GM23248 (cell line): ENCODE data around the gene FRMD5. TPM values are rescaled to one million over a fixed set of nuclear protein-coding genes. Genes with fewer than 3 reads are reported as not detected.
A peak's percentile ranks its signal among the peaks of the same experiment; 100 is the strongest.

Experiments used
- DNase-seq: peaks from one replicate; pipeline ENCODE4 v3.0.0-alpha.2; 2015
- H2AFZ ChIP-seq: fragments of 200-600 bp; sonication (generic); 2 replicates; pipeline ENCODE4 v1.6.1; 2016; ENCODE audit warnings: antibody characterized with exemption
- H3F3A ChIP-seq: fragments of 200-600 bp; sonication (generic); 2 replicates; pipeline ENCODE4 v1.6.1; 2016; ENCODE audit warnings: mild to moderate bottlenecking, antibody characterized with exemption, mixed run types; ENCODE audit not compliant: insufficient read depth
- H3K27ac ChIP-seq: fragments of 200-600 bp; sonication (generic); 2 replicates; pipeline ENCODE4 v1.5.1; 2016; ENCODE audit warnings: mild to moderate bottlenecking
- H3K27me3 ChIP-seq: fragments of 200-600 bp; sonication (generic); replicated peaks from 2 replicates; pipeline ENCODE4 v1.6.1; 2016; ENCODE audit warnings: mild to moderate bottlenecking; ENCODE audit not compliant: insufficient read depth
- H3K36me3 ChIP-seq: fragments of 200-600 bp; sonication (generic); 2 replicates; pipeline ENCODE4 v1.6.1; 2016; ENCODE audit warnings: low read depth, mild to moderate bottlenecking
- H3K4me1 ChIP-seq: fragments of 200-600 bp; sonication (generic); 2 replicates; pipeline ENCODE4 v1.6.1; 2016; ENCODE audit warnings: mild to moderate bottlenecking; ENCODE audit not compliant: insufficient read depth
- H3K4me2 ChIP-seq: fragments of 200-600 bp; sonication (generic); one replicate; pipeline ENCODE4 v1.6.1; 2016; ENCODE audit warnings: mild to moderate bottlenecking; ENCODE audit not compliant: unreplicated experiment
- H3K4me3 ChIP-seq: fragments of 200-600 bp; sonication (generic); 2 replicates; pipeline ENCODE4 v1.5.1; 2016; ENCODE audit warnings: mild to moderate bottlenecking
- H3K79me2 ChIP-seq: fragments of 200-600 bp; sonication (generic); 2 replicates; pipeline ENCODE4 v1.6.1; 2016; ENCODE audit warnings: mild to moderate bottlenecking; ENCODE audit not compliant: insufficient read depth
- H3K9ac ChIP-seq: fragments of 200-600 bp; sonication (generic); 2 replicates; pipeline ENCODE4 v1.6.1; 2016; ENCODE audit warnings: mild to moderate bottlenecking
- H3K9me2 ChIP-seq: fragments of 200-600 bp; sonication (generic); 2 replicates; pipeline ENCODE4 v1.6.1; 2016; ENCODE audit warnings: mixed run types, mild to moderate bottlenecking, moderate library complexity; ENCODE audit not compliant: insufficient read depth
- H3K9me3 ChIP-seq: fragments of 200-600 bp; sonication (generic); one replicate; pipeline ENCODE4 v1.6.1; 2017; ENCODE audit warnings: low read depth
- H4K20me1 ChIP-seq: fragments of 200-600 bp; sonication (generic); 2 replicates; pipeline ENCODE4 v1.6.0; 2016; ENCODE audit not compliant: insufficient read depth
- EZH2 ChIP-seq: fragments of 200-600 bp; sonication (generic); IDR thresholded peaks from 2 replicates; pipeline ENCODE4 v1.6.1; 2018; ENCODE audit warnings: antibody characterized with exemption, mild to moderate bottlenecking; ENCODE audit not compliant: insufficient read depth, poor library complexity, severe bottlenecking
- EZH2phosphoT487 ChIP-seq: fragments of 200-600 bp; sonication (generic); IDR thresholded peaks from 2 replicates; pipeline ENCODE4 v1.6.1; 2018; ENCODE audit warnings: antibody characterized with exemption, moderate library complexity, mild to moderate bottlenecking, low read depth; ENCODE audit not compliant: insufficient read depth
- WGBS, 2 experiments: methylation state at CpG; one replicate each; pipeline ENCODE4 v1.1.6; 2015 to 2017; ENCODE audit warnings: low lambda C conversion rate in 2 of 2, low coverage in 1 of 2; ENCODE audit errors: missing lambda C conversion rate in 2 of 2; 5-methylcytosine and 5-hydroxymethylcytosine counted together
- in situ Hi-C: fragments of 300-500 bp; cut with MboI; formaldehyde crosslinking; loops from 2 replicates; pipeline ENCODE4 v1.15.0; 2020
- polyA plus RNA-seq: library from polyadenylated mRNA; unstranded; fragments of >200 nt; fragmentation: Nextera tagmentation; extraction: Ambion mirVana; gene quantifications from 2 replicates; pipeline ENCODE4 v1.2.1, GENCODE V29; 2016
- total RNA-seq: library from RNA; depleted of rRNA; stranded (reverse); fragments of >200 nt; shearing (Covaris generic); gene quantifications from 2 replicates; pipeline ENCODE4 v1.2.3, GENCODE V29; 2014

Gene FRMD5
- total and polyA plus RNA-seq, 2 experiments from 2014 or later = 0.65 to 2.9 TPM

- Histone ChIP-seq H3F3A (no peaks in the 10 kb centered on the region), H3K9me2 (no peaks in the 10 kb centered on the region), H3K4me3 (no peak overlapping the region), H2AFZ (no peak overlapping the region), H3K9ac (no peak overlapping the region), H3K4me1 (no peaks in the 10 kb centered on the region), H3K79me2 (no peaks in the 10 kb centered on the region), H3K27me3 (no peaks in the 10 kb centered on the region), H4K20me1 (no peaks in the 10 kb centered on the region), H3K4me2 (no peak overlapping the region), H3K9me3 (no peaks in the 10 kb centered on the region), H3K36me3 (no peaks in the 10 kb centered on the region), H3K27ac (no peak overlapping the region)
- DNase-seq = no peak
- 96% methylated on average over 1 of the region's 1 CpG for WGBS, 2 experiments
- TF ChIP-seq EZH2 (no peak), EZH2phosphoT487 (no peak)
- in situ Hi-C loops = loop anchor here (10.0 kb wide), 2 partner anchors 164 to 314 kb away; no protein-coding TSS in a partner anchor
Measured at GRCh38 chr15:43900996-43901395, 294.1 kb downstream of the FRMD5 start.

DNA sequence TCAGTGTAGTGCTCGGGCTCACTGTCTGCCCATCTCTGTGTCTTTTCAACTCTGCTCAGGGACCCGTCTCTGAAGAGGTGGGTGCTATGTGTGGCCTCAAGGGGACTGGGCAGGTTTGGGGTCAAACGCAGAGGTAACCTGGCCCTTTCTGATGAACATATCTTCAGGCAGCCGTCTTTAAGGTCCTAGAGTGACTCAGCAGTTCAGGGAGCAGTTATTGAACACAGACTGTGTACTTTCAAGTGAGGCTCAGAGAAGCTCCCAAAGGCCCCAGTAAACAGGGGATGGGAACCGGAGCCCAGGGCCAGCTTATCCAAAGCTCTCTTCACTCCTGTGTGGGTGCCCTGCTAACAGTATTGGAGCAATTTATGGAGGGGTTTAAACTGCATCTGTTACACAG lies 295.1 kb downstream of the FRMD5 start:
- Histone ChIP-seq H3K4me3 (no peak overlapping the region), H3K27ac (no peak overlapping the region), H3K4me2 (no peak overlapping the region), H3K9me2 (no peaks in the 10 kb centered on the region), H3K9me3 (no peaks in the 10 kb centered on the region), H2AFZ (peak overlapping the region; percentile 28; the same call in 1 of the 2 replicates), H3K4me1 (no peaks in the 10 kb centered on the region), H3K36me3 (no peaks in the 10 kb centered on the region), H3K27me3 (no peaks in the 10 kb centered on the region), H3F3A (no peaks in the 10 kb centered on the region), H3K9ac (no peak overlapping the region), H3K79me2 (no peaks in the 10 kb centered on the region), H4K20me1 (no peaks in the 10 kb centered on the region)
- no peak for TF ChIP-seq EZH2
- TF ChIP-seq EZH2phosphoT487 = no peak
- WGBS, 2 experiments = 70 to 83% methylated on average over 5 of the region's 5 CpGs
- peak; percentile 26 for DNase-seq
- in situ Hi-C loops = loop anchor here (10.0 to 25.0 kb wide), 3 partner anchors 165 to 587 kb away; no protein-coding TSS in a partner anchor

- Histone ChIP-seq H3K4me3 (no peak overlapping the region), H3F3A (no peaks in the 10 kb centered on the region), H4K20me1 (no peaks in the 10 kb centered on the region), H3K27me3 (no peaks in the 10 kb centered on the region), H3K27ac (no peak overlapping the region), H3K9me3 (no peaks in the 10 kb centered on the region), H3K79me2 (no peaks in the 10 kb centered on the region), H3K9me2 (no peaks in the 10 kb centered on the region), H2AFZ (no peak overlapping the region), H3K4me1 (no peaks in the 10 kb centered on the region), H3K36me3 (no peaks in the 10 kb centered on the region), H3K4me2 (no peak overlapping the region), H3K9ac (no peak overlapping the region)
- WGBS, 2 experiments = 95% methylated on average over 2 of the region's 2 CpGs
- in situ Hi-C loops = loop anchor here (25.0 kb wide), 1 partner anchor 588 kb away; no protein-coding TSS in a partner anchor
- no peak for DNase-seq
- TF ChIP-seq EZH2phosphoT487 = no peak
- no peak for TF ChIP-seq EZH2
Measured at GRCh38 chr15:43898891-43899290, 296.2 kb downstream of the FRMD5 start.

DNA sequence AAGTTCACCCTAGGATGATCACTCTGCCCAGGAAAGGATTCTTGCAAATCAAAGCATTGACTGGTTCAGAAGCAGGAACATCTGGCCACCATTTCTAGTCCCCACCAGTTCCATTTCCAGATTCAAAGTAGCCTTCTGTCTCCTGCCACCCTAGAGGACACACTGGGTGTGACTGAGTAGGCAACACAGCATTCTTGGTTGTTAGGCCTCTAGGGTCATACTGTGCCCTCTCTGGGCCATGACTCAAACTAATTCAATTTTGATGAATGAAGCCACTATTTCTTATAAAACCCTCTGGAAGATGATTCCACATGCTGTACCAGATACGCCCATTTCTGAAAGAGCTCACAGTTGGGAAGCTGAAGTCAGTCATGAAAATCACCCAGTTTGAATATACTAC lies 298.5 kb downstream of the FRMD5 start:
- Histone ChIP-seq H3K27ac (no peak overlapping the region), H4K20me1 (no peaks in the 10 kb centered on the region), H3K4me3 (no peak overlapping the region), H3K9me2 (no peaks in the 10 kb centered on the region), H3K36me3 (no peaks in the 10 kb centered on the region), H3K4me1 (no peaks in the 10 kb centered on the region), H3K9ac (no peak overlapping the region), H3K79me2 (no peaks in the 10 kb centered on the region), H3K27me3 (no peaks in the 10 kb centered on the region), H3K4me2 (no peak overlapping the region), H2AFZ (no peak overlapping the region), H3F3A (no peaks in the 10 kb centered on the region), H3K9me3 (no peaks in the 10 kb centered on the region)
- in situ Hi-C loops = loop anchor here (25.0 kb wide), 1 partner anchor 591 kb away; no protein-coding TSS in a partner anchor
- no peak for DNase-seq
- 74 to 80% methylated on average over 1 of the region's 1 CpG for WGBS, 2 experiments
- TF ChIP-seq EZH2 = no peak
- TF ChIP-seq EZH2phosphoT487 = no peak
